Activated T-cell treated with anti-CD3 and anti-CD28 coated beads, Interleukin-2, amount 50 U/mL, for 1 hour (primary cell): ENCODE data around the gene MITF.

Source experiments
- DNase-seq: peaks from one replicate; pipeline ENCODE4 v3.0.0-alpha.2; 2020

Gene MITF

DNA sequence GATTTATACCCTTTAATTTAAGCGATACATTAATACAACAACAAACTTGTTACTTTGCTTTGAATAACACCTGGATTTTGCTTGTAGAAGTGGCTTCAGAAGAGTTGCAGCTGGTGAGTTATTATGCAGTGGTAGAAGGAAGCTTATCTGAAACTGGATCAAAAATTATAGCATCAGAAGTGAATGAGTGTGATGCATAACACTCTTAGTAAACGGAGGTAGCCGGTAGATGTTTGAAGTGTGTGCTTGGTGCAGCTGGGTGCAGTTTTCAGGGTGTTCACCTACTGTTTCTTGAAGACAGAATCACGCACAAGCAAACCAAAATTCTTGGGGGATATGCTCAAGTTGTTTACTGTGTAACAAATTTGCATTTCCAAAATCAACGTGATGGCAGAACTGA lies 103.1 kb downstream of the MITF start:
- DNase-seq, result no peak

DNA sequence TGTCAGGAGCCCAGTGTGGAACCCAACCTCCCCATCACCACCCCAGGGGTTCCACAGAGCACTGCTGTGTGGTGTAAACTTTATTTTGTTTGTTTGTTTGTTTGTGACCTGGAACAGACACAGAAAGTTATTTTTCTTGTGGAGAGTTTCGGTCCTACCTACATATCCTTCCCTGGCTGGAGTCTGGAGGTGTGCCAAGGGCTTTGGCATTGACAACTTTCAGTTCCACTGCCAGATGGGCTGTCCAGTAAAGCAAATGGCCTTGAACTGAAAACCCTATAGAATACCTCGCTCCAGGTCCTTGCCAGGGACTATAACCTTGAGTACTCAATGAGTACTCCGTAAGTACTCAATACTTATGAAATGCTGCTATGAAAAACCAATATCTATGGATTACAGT lies 103.5 kb downstream of the MITF start:
- DNase-seq, result no peak

DNA sequence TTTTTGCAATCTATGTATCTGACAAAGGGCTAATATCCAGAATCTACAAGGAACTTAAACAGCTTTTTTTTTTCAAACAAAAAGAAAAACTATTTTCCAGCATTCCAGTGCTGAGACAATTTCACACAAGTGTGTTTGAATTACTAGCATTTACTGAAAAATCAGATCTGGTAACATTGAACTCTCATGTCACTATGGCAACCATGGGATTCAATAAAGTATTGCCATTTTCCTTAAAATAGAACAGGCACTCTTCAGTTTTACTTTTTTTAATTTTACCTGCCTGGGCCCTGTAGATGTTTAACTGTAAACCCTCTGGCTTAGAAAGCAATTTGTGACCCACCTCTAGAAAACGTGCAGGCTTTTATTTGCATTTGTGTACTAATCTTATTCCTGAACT lies 105.4 kb downstream of the MITF start:
- no peak for DNase-seq

DNA sequence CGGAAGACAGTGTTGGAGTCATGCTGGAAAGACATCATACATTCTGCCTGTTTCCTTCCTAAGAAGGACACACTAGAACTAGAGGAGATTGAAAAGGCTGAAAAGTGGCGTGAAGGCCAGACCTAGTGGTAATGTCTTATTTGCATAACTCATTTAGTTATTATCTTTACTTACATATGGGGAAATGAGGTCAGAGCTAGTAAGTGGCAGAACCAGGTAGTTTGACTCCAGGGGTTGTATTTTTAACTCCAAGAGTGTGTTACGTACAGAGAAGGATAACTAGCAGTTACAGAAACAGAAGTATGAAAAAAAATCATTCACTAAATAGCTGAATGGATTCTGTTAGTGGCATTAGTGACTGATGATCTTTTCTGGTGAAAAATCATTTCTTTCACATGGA lies 108.0 kb downstream of the MITF start:
- DNase-seq, result no peak

DNA sequence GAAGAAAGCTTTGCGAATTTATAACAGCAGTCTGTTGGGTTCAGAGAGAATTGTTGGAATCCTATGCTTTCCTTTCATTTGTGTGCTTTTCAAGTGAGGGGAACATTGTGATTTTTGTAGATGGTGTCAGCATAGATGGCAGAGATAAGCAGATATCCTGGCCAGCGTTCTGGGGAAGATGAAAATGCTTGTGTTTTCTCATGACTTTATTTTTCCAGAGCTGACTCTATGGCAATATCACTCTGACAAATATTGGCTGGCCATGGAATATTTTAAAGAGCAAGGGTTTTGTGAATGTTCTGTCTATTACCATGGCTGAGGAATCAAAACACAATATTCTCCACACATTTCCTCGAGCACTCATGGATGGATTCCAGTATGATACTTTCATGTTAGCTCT lies 108.8 kb downstream of the MITF start:
- DNase-seq, result no peak

DNA sequence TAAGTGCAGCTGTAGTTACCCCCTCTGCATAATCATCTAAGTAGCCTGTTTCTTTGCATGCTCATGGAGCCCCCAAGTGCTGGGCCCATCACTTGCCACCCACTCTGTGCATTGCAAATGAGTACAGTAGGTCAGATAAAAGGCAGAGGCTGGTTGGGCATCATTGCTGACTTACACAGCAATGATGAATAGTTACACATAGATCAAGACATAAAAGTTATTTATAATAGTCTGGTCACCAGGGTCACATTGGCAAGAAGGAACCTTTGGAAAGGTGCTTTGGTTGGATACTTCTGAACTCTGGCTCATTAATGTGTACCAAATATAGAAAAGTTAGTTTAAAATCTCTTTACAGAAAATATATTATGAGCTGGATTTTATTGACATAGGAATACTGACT lies 111.6 kb downstream of the MITF start:
- no peak for DNase-seq

DNA sequence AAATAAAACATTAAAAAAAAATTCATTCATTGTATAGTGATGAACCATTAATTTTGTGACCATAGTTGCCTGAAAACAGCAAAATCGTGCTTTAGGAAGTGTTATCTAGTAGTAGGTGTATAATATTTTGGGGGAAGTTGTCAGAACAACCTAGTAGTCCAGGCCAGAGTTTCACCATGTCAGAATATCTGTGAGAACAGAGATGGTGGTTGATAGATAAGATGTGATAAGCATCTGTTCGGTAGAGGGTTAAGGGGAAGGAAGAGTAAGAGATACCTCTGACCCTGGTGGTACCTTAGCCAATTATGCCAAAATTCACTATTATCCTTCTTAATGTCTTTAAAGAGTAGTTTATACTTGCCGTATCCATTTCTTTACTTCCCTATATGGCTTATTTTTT lies 113.8 kb downstream of the MITF start:
- no peak for DNase-seq

DNA sequence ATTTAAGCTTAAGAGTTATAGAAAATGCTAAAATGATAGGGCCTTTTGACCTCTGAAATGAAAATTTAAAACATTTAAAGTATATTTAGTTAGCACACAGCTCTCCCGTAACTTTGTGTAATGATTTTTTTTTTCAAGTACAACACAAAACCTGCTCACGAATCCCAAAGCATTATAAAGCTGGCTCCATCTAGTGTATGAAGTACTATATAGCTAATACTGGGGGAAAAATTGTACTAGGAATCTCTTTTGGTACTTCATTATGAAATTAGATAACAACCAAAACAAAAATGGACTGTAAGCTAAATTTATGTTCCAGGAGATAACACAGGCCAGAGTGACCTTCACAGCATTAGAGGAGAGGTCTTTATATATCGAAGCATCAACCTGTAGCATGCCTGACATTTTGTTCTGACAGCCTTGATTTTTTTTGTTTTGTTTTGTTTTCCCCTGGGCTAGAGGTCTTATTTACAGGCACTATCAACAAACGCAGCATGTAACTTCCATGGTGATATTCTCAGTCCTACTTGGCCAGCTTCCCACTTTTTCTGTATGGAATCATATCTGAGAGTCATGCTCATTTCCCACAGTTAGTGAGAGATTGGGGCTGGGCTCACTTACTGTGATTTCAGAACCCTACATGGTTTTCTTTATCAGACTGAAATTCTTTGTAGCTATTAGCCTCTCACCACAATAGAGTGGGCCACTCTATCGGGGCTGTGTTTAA lies 116.3 kb downstream of the MITF start:
- DNase-seq, result no peak

DNA sequence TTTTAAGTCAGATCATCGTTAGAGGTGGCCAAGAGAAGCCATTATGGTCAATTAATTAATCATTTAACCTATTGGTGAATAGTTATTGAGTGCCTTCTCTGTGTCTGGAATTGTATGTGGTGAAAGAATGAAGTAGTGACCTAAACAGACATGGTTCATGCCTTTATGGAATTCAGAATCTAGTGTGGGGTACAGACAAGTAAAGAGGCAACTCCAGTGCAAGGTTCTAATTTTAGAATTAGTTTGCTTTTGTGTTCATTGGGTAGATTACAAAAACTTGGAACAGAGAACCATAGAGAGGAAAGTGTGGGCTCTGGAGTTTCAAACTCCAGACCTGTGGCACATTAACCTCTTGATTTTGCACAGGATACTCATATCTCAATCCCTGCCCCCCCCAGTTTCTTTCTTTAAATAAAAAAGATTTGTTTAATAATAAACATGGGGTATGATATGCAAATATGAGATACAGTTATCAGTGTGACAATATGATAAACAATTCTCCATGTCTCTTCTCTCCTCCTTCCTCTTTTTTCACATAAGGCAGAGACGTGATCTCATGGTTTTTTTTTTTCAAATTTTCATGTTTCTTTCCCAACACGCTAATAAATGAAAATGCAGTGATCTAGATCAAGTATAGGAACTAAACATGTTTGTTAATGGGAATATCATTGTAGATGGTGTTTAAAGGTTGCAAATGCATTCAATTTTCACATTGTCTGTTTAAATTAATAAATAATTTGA lies 117.9 kb downstream of the MITF start:
- no peak for DNase-seq

DNA sequence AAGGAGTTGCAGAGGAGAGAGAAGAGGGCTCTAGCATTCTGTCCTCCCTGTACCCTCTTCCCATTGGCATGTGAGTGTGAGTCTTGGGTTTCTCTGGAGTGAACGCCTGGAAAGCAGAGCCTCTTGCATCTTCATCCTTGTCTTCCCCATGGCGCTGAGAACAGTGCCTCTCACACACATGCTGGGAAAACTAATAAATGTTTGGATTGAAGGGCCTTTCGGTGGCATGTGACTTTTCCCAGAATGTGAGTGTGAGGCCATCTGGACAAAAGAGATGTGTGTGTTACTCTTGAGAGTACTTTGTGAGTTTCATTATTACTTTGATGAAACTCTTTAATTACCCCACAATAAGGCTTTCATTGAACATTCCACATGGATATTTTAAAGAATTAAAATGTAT lies 122.3 kb downstream of the MITF start:
- no peak for DNase-seq

DNA sequence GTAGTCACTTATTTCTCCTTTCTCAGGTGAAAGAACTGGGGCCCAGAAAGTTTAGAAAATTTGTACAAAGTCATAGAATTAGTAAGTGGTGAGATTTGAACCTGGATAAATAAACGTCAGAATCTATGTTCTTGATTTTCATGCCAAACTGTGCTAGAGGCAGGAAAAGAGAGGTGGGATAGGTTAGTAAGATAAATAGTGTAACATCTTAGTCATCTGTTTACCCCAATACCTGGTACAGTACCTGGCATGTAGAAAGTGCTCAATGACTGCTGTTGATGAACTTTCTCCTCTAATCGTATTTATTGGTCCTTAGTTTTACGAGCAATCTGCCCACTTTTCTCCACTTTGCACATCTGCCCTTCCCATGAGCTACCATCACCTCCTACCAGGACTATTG lies 124.9 kb downstream of the MITF start:
- DNase-seq, result no peak

DNA sequence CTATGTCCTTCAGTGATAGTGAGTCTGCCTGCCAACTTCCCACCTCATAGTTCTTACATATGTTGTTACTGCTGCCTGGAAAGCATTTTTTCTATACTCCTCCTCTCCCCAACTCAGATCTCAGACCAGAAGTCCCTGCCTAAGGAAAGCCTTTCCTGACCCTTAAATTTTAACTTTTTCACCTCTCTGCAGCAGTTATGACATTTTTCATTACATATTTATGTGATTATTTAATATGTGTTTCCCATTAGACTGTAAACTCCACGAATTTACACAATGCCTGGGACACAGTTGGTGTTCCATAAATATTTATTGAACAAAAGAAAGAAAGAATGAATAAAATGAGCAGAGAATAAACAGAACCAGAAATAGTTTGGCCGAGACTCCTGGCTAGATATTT lies 125.5 kb downstream of the MITF start:
- no peak for DNase-seq

DNA sequence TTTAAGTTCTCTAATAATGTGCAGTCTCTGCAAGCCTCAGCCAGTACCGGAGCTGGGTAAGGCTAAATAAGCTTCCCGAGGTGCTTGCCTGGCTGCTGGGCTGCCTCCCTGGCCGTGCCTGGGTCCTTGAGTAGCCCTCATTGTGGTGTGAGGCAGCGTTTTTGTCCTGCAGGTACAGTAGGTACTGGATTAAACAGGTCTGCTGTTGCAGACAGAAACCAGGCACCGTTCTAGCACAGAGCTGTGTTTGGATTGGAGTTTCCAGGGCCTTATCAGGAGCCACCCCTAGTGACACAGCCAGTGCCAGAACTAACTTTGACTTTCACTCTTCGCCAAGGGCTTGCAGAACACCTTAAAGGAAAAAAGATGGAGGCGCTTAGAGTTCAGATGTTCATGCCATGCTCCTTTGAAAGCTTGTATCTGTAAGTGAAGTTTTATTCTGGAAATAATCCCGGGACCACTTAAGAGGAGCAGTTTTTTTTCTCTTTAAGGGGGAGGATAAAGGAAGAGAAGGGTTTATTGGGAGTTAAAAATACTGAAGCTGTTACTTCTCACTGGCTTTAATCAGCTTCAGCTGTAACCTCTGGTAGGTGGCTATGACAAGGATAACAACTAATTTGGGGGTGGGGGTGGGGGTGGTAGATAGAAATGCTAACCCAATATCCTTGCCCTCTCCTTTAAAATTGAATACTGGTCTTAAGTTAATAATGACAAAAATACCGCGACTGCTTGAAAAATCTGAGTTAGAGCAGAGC lies 126.8 kb downstream of the MITF start:
- no peak for DNase-seq

DNA sequence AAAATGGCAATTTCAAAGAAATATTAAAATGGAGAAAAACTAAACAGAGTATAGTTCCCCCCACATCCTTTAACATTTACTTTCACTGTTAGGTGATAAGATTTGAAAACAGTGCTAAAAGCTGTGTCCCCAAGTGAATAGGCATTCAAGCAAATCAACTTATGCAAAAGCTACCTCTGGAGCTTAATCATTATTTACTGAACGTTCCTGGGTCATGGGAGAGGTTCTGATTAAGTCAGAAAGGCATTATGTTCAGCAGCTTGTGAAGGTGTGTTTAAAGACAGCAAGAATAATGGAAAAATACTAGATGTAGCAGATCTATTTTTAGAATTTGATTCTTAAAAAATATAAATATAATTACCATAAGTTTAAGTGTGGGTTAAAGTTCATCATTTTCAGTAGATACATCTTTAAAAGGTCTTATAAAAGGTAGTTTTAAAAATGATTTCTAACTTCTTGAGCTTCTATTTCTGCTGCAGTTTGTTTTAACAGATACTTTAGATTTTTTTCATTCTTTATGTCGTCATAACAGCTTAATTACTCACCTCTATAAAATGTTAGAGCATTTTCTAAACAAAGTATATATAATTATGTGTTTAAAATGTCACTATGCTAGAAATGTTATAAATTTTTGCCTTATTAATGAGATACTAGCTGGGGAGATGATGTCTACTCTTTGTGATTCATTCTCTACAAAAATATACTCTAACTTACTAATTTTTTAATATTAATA lies 127.9 kb downstream of the MITF start:
- no peak for DNase-seq

DNA sequence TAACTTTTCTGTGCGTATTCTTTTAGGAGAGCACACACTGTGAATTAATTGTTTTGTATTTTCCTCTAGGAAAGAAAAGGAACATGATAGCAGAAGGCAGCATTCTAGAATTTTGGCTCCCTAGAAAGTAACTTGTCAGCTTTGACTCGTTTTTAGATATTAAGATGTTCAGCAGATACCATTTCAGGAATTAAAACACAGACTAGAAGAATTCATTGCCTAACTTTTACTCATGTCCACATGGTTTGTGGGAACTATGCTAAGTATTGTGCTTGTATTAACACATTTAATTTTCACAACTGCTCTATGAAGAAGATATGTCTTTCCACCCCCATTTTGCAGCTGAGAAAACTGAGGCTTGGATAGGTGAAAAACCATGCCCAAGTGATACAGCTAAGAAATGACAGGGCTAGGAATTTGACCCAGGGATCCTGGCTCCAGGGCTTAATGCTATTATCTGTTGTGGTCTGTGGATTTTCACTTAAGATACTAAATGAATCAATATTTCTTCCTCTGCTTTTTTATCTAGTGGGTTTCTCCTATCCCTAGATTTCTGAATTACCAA lies 128.8 kb downstream of the MITF start:
- DNase-seq, result no peak

DNA sequence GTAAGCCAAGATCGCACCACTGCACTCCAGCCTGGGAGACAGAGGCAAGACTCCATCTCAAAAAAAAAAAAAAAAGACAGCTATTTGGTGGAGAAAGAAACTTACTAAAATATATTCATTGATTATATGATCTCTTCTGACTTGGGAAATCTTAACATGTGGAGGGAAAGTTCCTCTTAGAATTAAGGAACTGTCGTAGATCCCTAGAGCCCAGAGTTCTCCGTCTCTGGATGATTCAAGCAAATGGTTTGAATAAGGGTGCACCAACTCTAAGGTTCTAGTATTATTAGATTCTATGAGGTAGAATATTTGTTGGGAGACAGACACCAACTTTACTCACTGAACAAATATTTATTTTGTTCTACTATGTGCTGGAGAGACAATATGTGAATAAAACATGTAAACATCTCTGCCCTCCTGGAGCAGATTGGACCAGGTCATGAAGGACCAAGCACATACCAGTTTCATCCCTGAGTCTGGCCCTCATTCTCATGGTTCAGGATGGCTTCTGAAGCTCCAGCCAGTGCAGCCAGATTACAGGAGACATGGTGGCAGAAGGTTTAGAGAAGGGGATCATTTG lies 129.7 kb downstream of the MITF start:
- no peak for DNase-seq

DNA sequence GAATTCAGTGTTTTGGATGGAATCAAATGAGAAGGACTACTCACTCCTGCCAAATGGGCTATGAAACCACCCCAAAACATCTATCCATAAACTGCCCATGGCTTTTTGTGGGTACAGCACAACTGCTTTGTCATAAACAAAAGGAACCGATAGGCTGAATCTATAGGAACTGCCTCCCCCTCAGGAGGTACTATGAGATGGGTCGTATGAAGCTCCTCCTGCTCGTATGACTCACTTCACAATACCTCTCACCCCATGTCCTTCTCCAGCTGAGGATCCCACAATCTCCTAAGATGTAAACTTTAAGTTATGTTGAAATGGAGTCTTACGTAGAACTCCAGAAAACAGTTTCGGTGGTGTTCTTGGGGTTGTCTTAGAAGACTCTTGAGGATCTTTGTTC lies 130.4 kb downstream of the MITF start:
- no peak for DNase-seq

DNA sequence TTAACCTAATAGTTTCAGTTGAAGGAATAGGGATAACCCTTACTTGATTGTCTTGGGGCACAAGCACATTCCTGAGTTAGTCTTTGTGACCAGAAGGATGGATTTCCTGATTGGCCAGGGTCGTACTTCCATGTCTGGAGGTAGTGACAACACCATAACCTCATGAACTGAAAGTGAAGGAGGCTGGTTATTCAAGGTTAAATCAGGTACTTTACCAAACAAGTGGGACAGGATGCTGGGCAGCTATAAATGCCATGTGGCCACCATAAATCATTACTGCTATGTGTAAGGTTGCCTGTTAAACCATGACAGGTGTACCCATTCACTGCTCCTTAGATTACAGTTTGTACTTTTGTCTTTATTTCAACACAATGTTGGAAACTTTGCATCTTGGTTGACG lies 132.0 kb downstream of the MITF start:
- no peak for DNase-seq

DNA sequence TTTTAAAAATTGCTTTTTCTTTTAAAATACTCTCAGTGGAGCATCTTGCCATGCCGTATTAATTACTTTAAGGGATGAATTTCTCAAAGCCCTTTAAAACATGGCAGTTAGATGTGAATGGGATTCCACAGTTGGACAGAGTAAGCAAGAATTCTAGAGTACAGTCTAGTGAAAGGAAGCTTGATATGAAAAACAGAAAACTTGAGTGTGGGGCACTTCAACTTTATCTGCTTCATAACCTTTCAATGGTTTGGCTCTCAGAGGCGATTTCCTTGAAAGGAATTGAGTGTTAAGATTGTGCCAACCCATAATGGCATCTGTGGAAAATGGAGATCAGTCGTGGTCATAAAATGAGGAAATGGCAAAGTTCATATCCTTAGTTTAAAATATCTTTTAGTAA lies 132.6 kb downstream of the MITF start:
- no peak for DNase-seq

DNA sequence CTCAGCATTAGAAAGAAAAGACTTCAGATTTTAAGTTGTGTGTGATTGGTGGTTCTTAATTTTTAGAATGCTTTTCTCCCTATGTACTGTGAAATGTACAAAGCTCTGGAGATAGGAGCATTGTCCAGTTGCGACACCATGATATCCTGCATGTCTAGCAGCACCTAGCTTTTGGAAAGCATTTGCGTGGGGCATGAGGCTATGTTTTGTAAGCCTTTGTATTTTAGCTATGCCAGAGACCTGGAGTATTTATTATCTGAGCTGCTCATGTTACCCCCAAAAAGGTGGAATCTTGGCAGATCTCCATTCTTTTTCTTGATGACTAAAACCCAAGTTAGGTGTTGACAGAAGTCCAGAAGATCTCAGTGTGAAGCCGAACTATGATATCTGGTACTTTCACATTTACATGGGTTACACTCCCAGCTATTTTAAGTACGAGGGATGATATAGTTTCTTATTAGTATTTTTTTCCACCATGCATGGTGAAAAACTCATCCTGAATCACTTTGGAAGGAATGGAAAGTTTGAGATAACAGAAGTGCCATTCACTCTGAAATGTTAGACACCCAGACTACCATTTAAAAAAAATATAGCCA lies 133.6 kb downstream of the MITF start:
- no peak for DNase-seq

DNA sequence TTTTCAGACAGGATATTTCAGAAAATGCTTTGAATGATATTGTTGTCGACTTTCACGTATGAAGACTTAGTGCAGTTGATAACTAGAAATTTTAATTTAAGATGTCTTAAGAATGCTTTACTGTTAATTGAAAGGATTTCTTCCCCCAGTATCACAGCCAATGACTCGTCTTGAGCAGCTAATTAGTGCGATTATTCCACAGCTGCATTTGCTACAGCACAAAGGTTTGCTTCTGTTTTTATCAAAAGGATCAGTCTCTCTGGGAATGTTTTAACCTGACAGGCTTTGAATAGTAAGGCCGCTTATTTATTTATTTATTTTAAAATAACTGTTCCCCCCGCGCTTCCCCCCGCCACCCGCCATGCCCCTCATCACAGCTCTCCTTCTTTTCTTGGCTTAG lies 136.8 kb downstream of the MITF start:
- no peak for DNase-seq

DNA sequence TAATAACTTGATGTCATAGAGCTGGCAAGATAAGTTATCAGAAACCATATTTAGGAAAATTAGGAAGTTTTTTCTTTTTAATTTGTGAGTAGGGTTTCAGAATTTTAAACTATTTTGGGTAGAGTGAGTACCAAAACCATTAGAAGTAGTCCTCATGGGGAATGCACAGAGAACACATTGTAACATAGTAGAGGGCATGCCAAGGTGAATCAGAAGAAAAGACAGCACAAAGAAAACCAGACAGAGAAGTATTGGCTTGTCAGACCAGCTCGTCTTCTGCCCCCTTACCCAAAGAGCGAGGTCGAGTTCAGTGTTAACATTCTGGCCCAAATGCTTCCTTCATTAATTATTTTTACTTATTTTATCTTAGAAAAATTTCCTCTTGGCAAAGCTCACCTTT lies 139.0 kb downstream of the MITF start:
- DNase-seq, result no peak
